Right lung (tissue), 5 donors: ENCODE measurements around the gene PDE4B. TPM values are rescaled to one million over a fixed set of nuclear protein-coding genes. Genes with fewer than 3 reads are reported as not detected.
"Not testable (repeated sequence)": the region's sequence is repeated elsewhere in the genome, so short reads cannot be mapped to it uniquely, and the experiment has no call there.

ENCODE experiments used
- DNase-seq, 2 donors: peaks; one replicate each; pipeline ENCODE4 v3.0.0-alpha.2; 2013
- polyA plus RNA-seq, 5 donors: library from polyadenylated mRNA; unstranded; fragments of 120-200 nt; gene quantifications; one replicate each; pipeline versions ENCODE4 v1.2.1 to v1.2.3, GENCODE V29; 2013; ENCODE audit warnings: inconsistent platforms in 1 of 5, low replicate concordance in 1 of 5; ENCODE audit not compliant: insufficient read length in 5 of 5, insufficient read depth in 1 of 5

Gene PDE4B
- polyA plus RNA-seq, 5 donors: 15.4 to 45.9 (median 20.2) TPM

- no peak for DNase-seq
These were observed 19.4 kb downstream of the PDE4B start for GRCh38 chr1:65812065-65812464.

DNA sequence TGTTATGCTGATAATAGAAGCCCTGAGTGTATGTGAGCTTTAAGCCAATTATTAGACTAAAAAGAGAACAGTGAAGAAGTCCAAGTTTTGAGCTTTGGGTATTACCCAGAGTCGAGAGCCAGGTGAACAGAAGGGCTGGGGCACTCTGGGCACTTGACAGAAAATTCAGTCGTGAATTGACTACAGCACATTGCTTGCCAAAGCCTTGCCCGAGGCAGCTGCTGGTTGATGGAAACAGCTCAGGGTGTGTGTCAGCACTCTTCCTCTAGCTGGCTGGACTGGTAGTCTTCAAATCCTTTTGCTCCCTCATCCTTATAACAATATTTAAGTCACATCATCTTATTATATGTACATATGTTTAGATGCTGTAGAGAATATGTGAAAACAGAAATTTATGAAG is 21.3 kb downstream of the PDE4B start:
- no peak for DNase-seq

DNA sequence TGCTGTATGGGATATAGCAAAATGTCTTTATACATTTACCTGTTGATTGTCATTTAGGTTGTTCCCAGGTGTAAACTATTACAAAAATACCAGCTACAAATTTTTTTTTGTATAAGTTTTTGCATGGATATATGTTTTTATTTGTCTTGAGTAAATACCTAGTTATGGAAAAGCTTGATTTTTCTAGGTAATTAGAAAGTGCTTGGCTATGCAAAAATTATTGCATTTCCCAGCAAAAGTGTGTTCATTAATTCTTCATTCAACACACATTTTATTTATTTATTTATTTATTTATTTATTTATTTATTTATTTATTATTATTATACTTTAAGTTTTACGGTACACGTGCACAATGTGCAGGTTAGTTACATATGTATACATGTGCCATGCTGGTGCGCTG is 22.1 kb downstream of the PDE4B start:
- DNase-seq: no peak

DNA sequence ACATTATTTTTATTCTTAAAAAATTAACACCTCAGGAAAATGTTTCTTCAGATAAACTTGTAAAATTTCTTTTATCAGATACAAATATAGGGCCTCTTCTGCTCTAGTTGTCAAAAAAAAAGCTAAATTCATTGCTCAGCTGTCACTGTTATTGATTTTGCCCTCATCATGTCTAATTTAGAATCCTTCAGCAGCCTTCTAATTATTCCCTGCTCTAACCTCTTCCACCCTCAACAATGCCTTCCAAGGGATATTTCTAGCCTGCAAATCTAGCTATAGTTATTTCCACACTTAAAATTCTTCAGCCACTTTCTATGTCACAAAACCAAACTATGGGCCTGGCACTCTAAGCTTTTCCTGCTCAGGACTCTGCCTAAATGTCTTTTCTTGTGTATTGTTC is 25.2 kb downstream of the PDE4B start:
- no peak for DNase-seq

DNA sequence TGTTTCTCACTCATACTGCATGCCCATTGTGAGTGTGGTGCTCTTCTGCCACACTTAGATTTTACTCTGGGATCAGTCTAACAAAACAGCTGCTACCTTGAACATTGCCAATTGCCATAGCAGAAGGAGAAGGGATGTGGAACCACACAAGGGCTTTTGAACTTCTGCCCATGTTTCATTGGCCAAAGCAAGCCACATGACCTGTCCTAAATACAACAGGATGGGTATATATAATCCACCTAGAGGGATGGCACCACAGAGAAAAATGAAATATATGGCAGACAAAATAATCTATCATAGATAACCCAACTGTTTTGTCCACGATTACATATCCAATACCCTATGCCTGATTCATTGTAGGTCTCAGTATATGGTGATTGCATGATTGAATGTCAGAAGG is 26.3 kb downstream of the PDE4B start:
- DNase-seq: no peak

- no peak for DNase-seq
These were observed 28.3 kb downstream of the PDE4B start for GRCh38 chr1:65820983-65821382.

- DNase-seq: no peak
These were observed 28.7 kb downstream of the PDE4B start for GRCh38 chr1:65821386-65821785.

DNA sequence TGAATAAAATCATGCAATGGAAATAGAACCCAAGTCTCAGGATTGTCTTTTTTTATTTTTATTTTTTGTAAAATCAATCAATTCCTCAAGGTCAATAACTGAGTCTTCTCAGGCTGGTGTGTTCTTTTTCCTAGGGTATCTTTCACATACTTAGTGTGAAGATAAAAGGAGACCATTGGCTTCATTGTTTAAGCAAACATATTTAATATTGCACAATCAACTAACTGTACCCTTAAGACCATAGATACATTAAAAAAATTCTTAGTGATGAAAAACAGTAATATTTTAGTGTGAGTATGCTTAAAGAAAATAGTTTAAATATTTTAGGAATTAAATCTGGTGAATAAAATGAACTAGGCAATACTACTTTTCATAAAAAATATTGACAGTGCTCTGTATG is 31.4 kb downstream of the PDE4B start:
- no peak for DNase-seq

DNA sequence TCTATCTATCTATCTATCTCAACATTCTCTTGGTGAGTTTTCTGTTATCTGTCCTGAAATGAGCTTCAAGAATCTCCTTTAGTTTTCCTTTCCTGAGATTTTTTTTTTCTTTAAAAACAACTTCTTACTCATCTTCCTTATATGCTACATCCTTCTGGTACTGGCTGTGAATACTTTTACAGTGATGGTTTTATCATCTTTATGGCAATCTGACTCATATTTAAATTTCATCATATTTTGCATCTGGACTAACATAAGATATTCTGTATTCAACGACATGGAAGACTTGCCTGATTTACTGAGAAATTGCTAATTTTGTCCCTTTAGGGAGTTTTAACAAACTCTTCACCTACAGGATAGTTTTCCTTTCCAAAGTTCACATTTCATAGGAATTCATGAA is 33.0 kb downstream of the PDE4B start:
- DNase-seq: no peak

DNA sequence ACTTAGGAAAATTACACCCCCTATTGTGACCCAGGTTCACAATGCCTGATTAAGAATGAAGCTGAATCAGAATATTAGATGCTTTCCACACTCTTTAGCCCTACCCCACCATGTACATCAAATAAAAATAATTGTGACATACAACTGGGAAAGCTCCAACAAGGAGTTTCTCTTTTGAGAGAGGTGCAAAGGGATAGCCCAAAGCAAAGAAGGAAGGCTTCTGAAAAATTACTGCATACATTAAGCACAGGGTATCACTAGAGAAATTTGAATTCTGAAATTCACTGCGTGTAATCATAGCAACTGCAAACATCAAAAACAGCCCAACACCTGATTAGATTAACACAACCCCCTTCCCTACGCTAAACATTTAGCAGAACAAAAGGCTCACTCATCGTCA is 34.1 kb downstream of the PDE4B start:
- DNase-seq: no peak

DNA sequence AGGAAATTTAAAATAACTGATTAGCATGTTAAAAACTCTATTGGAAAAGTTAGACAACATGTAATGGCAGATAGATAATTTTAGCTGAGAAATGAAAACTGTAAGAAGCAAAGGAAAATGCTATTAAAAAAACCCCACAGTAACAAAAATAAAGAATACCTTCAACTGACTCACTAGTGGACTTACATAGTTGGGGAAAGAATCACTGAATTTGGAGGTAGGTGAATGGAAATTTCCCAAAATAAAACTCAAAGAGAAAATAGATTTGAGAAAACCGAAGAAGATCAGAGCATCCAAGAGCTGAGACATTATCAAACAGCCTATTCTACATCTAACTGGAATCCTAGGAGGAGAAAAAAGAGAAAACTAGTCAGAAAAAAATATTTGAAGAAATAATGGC is 34.7 kb downstream of the PDE4B start:
- DNase-seq: no peak

DNA sequence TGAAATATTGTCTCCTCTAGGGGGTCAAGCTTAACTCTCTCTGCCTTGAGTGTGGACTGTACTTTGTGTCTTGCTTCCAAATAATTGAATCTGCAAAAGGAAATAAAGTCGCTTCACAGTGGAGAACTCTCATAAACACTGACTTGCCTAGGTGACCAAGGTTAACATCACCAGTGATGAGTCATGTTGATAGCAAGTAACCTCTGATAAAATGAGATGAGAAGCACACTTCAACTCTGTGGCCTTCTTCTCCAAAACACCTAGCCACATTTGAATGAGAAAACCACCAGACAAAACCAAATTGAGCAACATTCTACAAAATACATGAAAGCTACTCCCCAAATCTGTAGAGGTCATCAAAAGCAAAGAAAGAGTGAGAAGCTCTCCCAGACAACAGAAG is 37.6 kb downstream of the PDE4B start:
- DNase-seq: no peak

DNA sequence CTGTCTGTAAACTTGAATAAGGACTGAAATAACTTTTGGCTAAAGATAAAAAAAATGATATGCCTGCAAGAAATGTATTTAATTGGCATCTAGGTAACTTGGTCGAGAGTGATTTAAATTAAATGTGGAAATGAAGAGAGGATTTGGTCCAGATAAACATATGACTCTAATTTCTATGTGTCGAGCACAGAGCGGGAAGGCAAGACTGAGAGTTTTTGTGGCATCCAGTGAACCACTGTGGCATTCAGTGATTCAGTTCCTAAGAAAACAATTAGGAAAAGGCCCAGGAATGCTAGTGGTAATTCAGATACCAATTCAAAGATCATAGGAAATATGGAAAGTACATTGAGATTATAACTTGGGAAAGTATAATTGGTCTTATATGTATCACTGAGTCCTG is 39.6 kb downstream of the PDE4B start:
- DNase-seq: no peak

GRCh38 chr1:65836686-65837085 is 44.0 kb downstream of the PDE4B start:
- no peak for DNase-seq

DNA sequence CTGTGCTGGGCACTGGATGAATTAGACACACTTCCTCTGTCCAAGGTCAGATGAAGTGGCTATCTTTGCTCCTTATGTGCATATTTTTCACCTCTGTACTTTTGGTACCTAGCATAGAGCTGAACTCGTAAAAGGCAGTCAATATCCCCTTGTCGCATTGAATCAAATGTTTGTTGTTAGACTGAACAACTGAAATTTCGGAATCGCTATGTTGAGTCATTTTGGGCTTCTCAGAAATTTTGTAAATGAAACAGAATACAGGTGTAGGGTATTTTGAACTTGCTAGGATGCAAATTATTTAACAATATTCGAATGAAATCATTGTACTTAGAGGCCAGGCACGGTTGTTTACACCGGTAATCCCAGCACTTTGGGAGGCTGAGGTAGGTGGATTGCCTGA is 48.0 kb downstream of the PDE4B start:
- no peak for DNase-seq

DNA sequence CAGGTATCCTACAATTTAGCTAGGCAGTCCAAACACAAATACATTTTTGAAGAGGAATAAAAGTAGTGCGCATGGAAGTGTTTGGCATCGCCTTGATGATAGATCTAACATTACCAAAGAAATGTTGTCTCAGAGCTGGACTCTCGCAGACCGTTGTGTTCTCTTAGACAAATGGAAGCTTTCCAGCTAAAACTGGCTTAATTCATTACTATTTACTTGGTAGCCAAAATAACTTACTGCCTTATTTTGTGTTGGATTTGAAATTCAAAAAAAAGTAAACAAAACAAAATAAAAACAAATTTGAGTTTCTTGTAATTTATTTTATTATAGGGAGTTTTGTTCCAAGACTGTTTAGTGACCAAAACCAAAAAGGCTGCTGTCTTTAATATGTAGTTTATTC is 51.6 kb downstream of the PDE4B start:
- DNase-seq: peak; percentile 30 to 52

GRCh38 chr1:65844821-65845534 is 52.3 kb downstream of the PDE4B start:
- peak; percentile 84 to 87 for DNase-seq

- DNase-seq: no peak
These were observed 52.9 kb downstream of the PDE4B start for GRCh38 chr1:65845535-65846060.

DNA sequence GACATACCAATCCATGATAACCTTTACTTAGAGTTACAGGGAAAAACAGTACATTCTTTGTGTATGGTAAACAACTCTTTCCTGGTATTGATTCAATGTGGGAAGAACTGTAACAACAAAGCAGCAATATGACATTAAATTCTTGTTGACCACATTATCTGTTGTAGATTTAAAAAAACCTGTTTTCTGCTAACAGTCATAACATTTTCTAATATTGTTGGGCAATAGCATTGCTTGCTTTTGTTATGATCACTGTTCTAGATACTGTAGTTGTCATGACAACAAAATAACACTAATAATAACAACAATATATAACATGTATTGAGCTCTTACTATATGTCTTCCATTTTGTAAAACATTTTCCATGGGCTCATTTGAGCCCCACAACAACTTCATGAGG is 54.2 kb downstream of the PDE4B start:
- peak; percentile 14 to 32 for DNase-seq

DNA sequence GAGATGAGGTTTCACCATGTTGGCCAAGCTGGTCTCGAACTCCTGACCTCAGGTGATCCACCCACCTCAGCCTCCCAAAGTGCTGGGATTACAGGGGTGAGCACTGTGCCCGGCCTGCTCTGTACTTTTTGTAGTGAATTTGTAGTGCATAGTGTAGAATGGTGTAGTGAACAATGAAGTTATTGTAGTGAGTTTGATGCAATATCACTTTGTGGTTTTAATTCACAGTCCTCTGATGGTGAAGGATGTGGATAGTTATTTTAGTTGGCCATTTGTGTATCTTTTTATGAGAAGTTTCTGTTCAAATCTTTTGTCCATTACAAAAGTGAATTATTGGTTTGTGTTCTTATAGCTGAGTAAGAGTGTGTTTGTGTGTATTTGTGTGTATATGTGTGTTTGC is 57.6 kb downstream of the PDE4B start:
- no peak for DNase-seq

DNA sequence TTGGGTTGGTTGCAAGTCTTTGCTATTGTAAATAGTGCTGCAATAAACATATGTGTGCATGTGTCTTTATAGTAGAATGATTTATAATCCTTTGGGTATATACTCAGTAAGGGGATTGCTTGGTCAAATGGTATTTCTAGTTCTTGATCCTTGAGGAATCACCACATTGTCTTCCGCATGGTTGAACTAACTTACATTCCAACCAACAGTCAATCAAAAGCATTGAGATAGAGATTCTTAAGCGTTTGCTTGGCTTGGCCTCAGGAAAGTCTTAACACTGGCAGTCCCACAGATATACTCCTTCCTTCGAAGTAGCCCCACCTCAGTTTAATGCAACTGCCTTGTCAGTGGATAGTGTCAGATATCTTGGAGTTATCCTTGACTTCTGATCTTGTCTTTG is 63.9 kb downstream of the PDE4B start:
- not testable (repeated sequence) for DNase-seq

DNA sequence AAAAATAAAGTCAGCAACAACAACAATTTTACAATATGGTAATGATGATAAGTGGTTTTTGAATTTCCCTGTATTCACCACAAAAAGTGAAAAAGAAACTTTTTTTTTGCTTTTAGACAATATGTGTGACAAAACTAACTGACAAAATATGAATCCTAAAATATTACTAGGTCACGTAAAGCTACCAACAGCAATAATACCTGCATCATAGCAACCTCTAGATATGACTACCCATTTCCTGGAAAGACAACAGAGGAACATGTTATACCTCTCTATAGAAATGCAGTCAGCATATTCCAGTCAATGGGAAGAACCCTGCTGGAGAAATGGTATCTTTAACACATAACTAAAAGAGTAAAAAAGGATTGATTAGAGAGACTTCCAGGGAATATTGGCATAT is 73.7 kb downstream of the PDE4B start:
- no peak for DNase-seq

- no peak for DNase-seq
These were observed 79.6 kb downstream of the PDE4B start for GRCh38 chr1:65872301-65872700.

- not testable (repeated sequence) for DNase-seq
These were observed 85.6 kb downstream of the PDE4B start for GRCh38 chr1:65878342-65878741.
